H9 (cell line): ENCODE data around the gene ACP6. TPM values are rescaled to one million over a fixed set of nuclear protein-coding genes. Genes with fewer than 3 reads are reported as not detected.

Experiments used
- DNase-seq: peaks from one replicate; pipeline ENCODE4 v3.0.0-alpha.2; 2017
- H2AFZ ChIP-seq: one replicate; pipeline ENCODE4 v1.6.1; 2013; ENCODE audit warnings: mild to moderate bottlenecking, low read length, control low read depth, moderate library complexity
- H2AK5ac ChIP-seq: 2 replicates; pipeline ENCODE4 v1.6.1; 2013; ENCODE audit warnings: low read length, control low read depth, mixed read lengths; ENCODE audit not compliant: insufficient read length
- H2BK120ac ChIP-seq: one replicate; pipeline ENCODE4 v1.6.1; 2013; ENCODE audit warnings: low read depth, mild to moderate bottlenecking, low read length, control low read depth, inconsistent platforms; ENCODE audit not compliant: poor library complexity, severe bottlenecking
- H2BK12ac ChIP-seq: 2 replicates; pipeline ENCODE4 v1.6.1; 2013; ENCODE audit warnings: low read length, control low read depth, mixed read lengths, low read depth; ENCODE audit not compliant: insufficient read length
- H2BK15ac ChIP-seq: 2 replicates; pipeline ENCODE4 v1.6.1; 2013; ENCODE audit warnings: low read depth, low read length, control low read depth
- H2BK20ac ChIP-seq: one replicate; pipeline ENCODE4 v1.6.1; 2013; ENCODE audit warnings: low read depth, mild to moderate bottlenecking, low read length, control low read depth, inconsistent platforms; ENCODE audit not compliant: poor library complexity, severe bottlenecking
- H2BK5ac ChIP-seq: 2 replicates; pipeline ENCODE4 v1.6.1; 2013; ENCODE audit warnings: low read length, control low read depth, mixed read lengths; ENCODE audit not compliant: insufficient read length
- H3K14ac ChIP-seq: 2 replicates; pipeline ENCODE4 v1.6.1; 2013; ENCODE audit warnings: low read length, control low read depth; ENCODE audit not compliant: insufficient read depth
- H3K18ac ChIP-seq: 2 replicates; pipeline ENCODE4 v1.6.1; 2013; ENCODE audit warnings: low read depth, mild to moderate bottlenecking, mixed read lengths, low read length, control low read depth; ENCODE audit not compliant: insufficient read length
- H3K23ac ChIP-seq: 2 replicates; pipeline ENCODE4 v1.6.1; 2013; ENCODE audit warnings: low read length, control low read depth, mixed read lengths, low read depth; ENCODE audit not compliant: insufficient read length
- H3K23me2 ChIP-seq: 2 replicates; pipeline ENCODE4 v1.6.1; 2013; ENCODE audit warnings: low read depth, mild to moderate bottlenecking, mixed read lengths, low read length, control low read depth; ENCODE audit not compliant: insufficient read length, poor library complexity, severe bottlenecking
- H3K27ac ChIP-seq: 2 replicates; pipeline ENCODE4 v1.5.1; 2013; ENCODE audit warnings: low read length, control low read depth, mixed read lengths, low read depth; ENCODE audit not compliant: insufficient read length
- H3K27me3 ChIP-seq: 2 replicates; pipeline ENCODE4 v1.6.1; 2013; ENCODE audit warnings: low read length, control low read depth, inconsistent platforms; ENCODE audit not compliant: insufficient read depth
- H3K4ac ChIP-seq: 2 replicates; pipeline ENCODE4 v1.6.1; 2013; ENCODE audit warnings: low read depth, mild to moderate bottlenecking, control low read depth, inconsistent platforms, low read length, moderate library complexity
- H3K4me1 ChIP-seq: 2 replicates; pipeline ENCODE4 v1.6.1; 2013; ENCODE audit warnings: low read length, control low read depth, inconsistent platforms; ENCODE audit not compliant: insufficient read depth
- H3K4me2 ChIP-seq: 2 replicates; pipeline ENCODE4 v1.6.1; 2013; ENCODE audit warnings: low read length, control low read depth, mixed read lengths; ENCODE audit not compliant: insufficient read length, insufficient read depth
- H3K56ac ChIP-seq: 2 replicates; pipeline ENCODE4 v1.6.1; 2013; ENCODE audit warnings: low read depth, mild to moderate bottlenecking, mixed read lengths, low read length, control low read depth; ENCODE audit not compliant: insufficient read length
- H3K79me1 ChIP-seq: 2 replicates; pipeline ENCODE4 v1.6.1; 2013; ENCODE audit warnings: low read depth, mild to moderate bottlenecking, moderate library complexity, low read length, control low read depth, inconsistent platforms; ENCODE audit not compliant: insufficient read depth, poor library complexity, severe bottlenecking
- H3K79me2 ChIP-seq: 2 replicates; pipeline ENCODE4 v1.6.1; 2013; ENCODE audit warnings: low read length, control low read depth, inconsistent platforms; ENCODE audit not compliant: insufficient read depth
- H3K9ac ChIP-seq: 2 replicates; pipeline ENCODE4 v1.6.1; 2013; ENCODE audit warnings: low read length, control low read depth, mixed read lengths; ENCODE audit not compliant: insufficient read length; ENCODE audit errors: extremely low read depth
- H3K9me3 ChIP-seq: one replicate; pipeline ENCODE4 v1.6.1; 2013; ENCODE audit warnings: low read depth, low read length, inconsistent platforms; ENCODE audit not compliant: control insufficient read depth
- H3T11ph ChIP-seq: one replicate; pipeline ENCODE4 v1.6.1; 2013; ENCODE audit warnings: mild to moderate bottlenecking, low read length, control low read depth, inconsistent platforms
- H4K20me1 ChIP-seq: one replicate; pipeline ENCODE4 v1.6.1; 2013; ENCODE audit not compliant: control insufficient read depth, insufficient read length, insufficient read depth
- H4K5ac ChIP-seq: 2 replicates; pipeline ENCODE4 v1.6.1; 2013; ENCODE audit warnings: low read depth, mild to moderate bottlenecking, mixed read lengths, low read length, control low read depth; ENCODE audit not compliant: insufficient read length
- H4K8ac ChIP-seq: replicated peaks from 2 replicates; pipeline ENCODE4 v1.6.1; 2013; ENCODE audit warnings: low read length, control low read depth, mixed read lengths, low read depth; ENCODE audit not compliant: insufficient read length
- H4K91ac ChIP-seq: 2 replicates; pipeline ENCODE4 v1.6.1; 2013; ENCODE audit warnings: low read depth, mild to moderate bottlenecking, moderate library complexity, mixed read lengths, low read length, control low read depth; ENCODE audit not compliant: insufficient read length
- H3K27ac Mint-ChIP-seq, 3 experiments: 2 replicates in 2 of 3; 3 replicates in 1 of 3; pipeline ENCODE4 v1.8.0; 2020 to 2021; ENCODE audit warnings: mixed read lengths in 3 of 3, mild to moderate bottlenecking in 1 of 3, moderate library complexity in 1 of 3
- H3K27me3 Mint-ChIP-seq: 2 replicates; pipeline ENCODE4 v1.8.0; 2021; ENCODE audit warnings: low read depth, mild to moderate bottlenecking, moderate library complexity, mixed read lengths
- H3K36me3 Mint-ChIP-seq, 3 experiments: 2 replicates in 2 of 3; 3 replicates in 1 of 3; pipeline ENCODE4 v1.8.0; 2020 to 2021; ENCODE audit warnings: low read depth in 3 of 3, mixed read lengths in 3 of 3; ENCODE audit not compliant: insufficient read depth in 1 of 3
- H3K4me1 Mint-ChIP-seq, 2 experiments: 2 replicates each; pipeline ENCODE4 v1.8.0; 2020; ENCODE audit warnings: mixed read lengths in 2 of 2
- H3K4me3 Mint-ChIP-seq, 2 experiments: 2 replicates in 1 of 2; 3 replicates in 1 of 2; pipeline ENCODE4 v1.8.0; 2020 to 2021; ENCODE audit warnings: mild to moderate bottlenecking in 2 of 2, mixed read lengths in 2 of 2, moderate library complexity in 1 of 2
- H3K9me3 Mint-ChIP-seq, 2 experiments: 2 replicates in 1 of 2; 3 replicates in 1 of 2; pipeline ENCODE4 v1.8.0; 2020; ENCODE audit warnings: mild to moderate bottlenecking in 2 of 2, mixed read lengths in 2 of 2, moderate library complexity in 1 of 2
- total RNA-seq: library from RNA; stranded (reverse); gene quantifications from 2 replicates; pipeline ENCODE4 v1.2.1, GENCODE V29; 2021
- TF ChIP-seq, protein P1 (sequence below): fragments of 200-600 bp; sonication (generic); conservative IDR thresholded peaks from 3 replicates; pipeline ENCODE4 v1.8.0; 2021; ENCODE audit warnings: antibody characterized with exemption, mild to moderate bottlenecking

ACP6 gene
- total RNA-seq, 1 experiment from 2014 or later: 17.1 TPM

DNA sequence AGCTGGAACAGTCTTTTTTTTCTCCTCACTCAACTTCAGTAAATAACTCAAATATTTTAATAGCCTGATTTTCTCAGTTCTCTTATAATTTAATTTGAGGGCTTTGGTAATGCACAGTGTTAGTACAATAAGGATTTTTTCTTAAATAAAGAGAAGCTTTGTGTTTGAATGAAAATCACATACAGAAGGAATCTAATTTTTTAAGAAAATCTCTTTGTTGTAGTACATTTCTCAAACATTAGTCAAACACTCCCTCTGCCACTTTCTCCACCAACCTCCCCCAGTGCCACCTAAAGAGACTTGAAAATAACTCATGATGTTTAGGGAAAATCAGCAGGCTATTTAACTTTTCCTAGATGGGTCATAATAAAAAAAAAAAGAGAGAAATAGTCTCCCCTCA is 42.3 kb upstream of the ACP6 start:
- Mint-ChIP-seq H3K9me3 (no peaks in the 10 kb centered on the region; a peak in 1 of 5 replicates), H3K36me3 (no peaks in the 10 kb centered on the region), H3K4me1 (no peaks in the 10 kb centered on the region), H3K4me3 (no peak overlapping the region), H3K27ac (no peak overlapping the region), H3K27me3 (peaks cover 16% of the 10 kb centered on the region)
- Histone ChIP-seq H3K9me3 (no peaks in the 10 kb centered on the region), H3K56ac (no peak overlapping the region), H3K14ac (no peak overlapping the region), H2BK12ac (no peak overlapping the region), H3K9ac (no peak overlapping the region), H4K91ac (no peak overlapping the region), H3K27ac (no peak overlapping the region), H4K8ac (no peak overlapping the region), H3K18ac (no peak overlapping the region), H3K23ac (no peak overlapping the region), H3K4me1 (no peaks in the 10 kb centered on the region), H3K4me2 (no peak overlapping the region), H4K20me1 (no peaks in the 10 kb centered on the region), H2BK5ac (no peak overlapping the region), H3K27me3 (no peaks in the 10 kb centered on the region), H2BK20ac (no peak overlapping the region), H2BK15ac (no peak overlapping the region), H3T11ph (no peak overlapping the region), H2AK5ac (no peak overlapping the region), H3K4ac (no peak overlapping the region), H2BK120ac (no peak overlapping the region), H4K5ac (no peak overlapping the region), H3K79me2 (no peaks in the 10 kb centered on the region), H2AFZ (no peak overlapping the region), H3K79me1 (no peaks in the 10 kb centered on the region), H3K23me2 (no peaks in the 10 kb centered on the region)
- no peak for DNase-seq
- TF ChIP-seq, protein P1, sequence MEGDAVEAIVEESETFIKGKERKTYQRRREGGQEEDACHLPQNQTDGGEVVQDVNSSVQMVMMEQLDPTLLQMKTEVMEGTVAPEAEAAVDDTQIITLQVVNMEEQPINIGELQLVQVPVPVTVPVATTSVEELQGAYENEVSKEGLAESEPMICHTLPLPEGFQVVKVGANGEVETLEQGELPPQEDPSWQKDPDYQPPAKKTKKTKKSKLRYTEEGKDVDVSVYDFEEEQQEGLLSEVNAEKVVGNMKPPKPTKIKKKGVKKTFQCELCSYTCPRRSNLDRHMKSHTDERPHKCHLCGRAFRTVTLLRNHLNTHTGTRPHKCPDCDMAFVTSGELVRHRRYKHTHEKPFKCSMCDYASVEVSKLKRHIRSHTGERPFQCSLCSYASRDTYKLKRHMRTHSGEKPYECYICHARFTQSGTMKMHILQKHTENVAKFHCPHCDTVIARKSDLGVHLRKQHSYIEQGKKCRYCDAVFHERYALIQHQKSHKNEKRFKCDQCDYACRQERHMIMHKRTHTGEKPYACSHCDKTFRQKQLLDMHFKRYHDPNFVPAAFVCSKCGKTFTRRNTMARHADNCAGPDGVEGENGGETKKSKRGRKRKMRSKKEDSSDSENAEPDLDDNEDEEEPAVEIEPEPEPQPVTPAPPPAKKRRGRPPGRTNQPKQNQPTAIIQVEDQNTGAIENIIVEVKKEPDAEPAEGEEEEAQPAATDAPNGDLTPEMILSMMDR: no peak
